Measurements from ENCODE around the gene MORF4L1. TPM values are rescaled to one million over a fixed set of nuclear protein-coding genes. Genes with fewer than 3 reads are reported as not detected.
"Not testable (repeated sequence)": the region's sequence is repeated elsewhere in the genome, so short reads cannot be mapped to it uniquely, and the experiment has no call there.

MORF4L1 gene
- 1,000 to 10,000 TPM in 1 of 12 donors, 100 to 1,000 TPM in 11; 499 to 3,380 (median 596) TPM for polyA plus RNA-seq (ENCODE audit: insufficient read length in 12 of 12)
- long read RNA-seq, donor 1, transcript MORF4L1-203 (12 exons, 1,880 nt) = major isoform, 98 of 224 reads
- long read RNA-seq, donor 1, transcript MORF4L1-216 (5 exons, 448 nt) = minor isoform, 40 of 224 reads
- long read RNA-seq, donor 1, partial matches to known transcripts = 73 of 224 reads
- long read RNA-seq, donor 1, other reads (novel, unspliced or antisense) = 5 of 224 reads
- long read RNA-seq, donor 2, transcript MORF4L1-204 (4 exons, 591 nt) = minor isoform, 6 of 345 reads
- long read RNA-seq, donor 2, transcript MORF4L1-216 (5 exons, 448 nt) = minor isoform, 58 of 345 reads
- long read RNA-seq, donor 2, transcript MORF4L1-203 (12 exons, 1,880 nt) = major isoform, 163 of 345 reads
- long read RNA-seq, donor 2, transcript MORF4L1-206 (6 exons, 1,074 nt) = minor isoform, 6 of 345 reads
- long read RNA-seq, donor 2, partial matches to known transcripts = 78 of 345 reads
- long read RNA-seq, donor 2, other reads (novel, unspliced or antisense) = 30 of 345 reads
- long read RNA-seq, donor 3, transcript MORF4L1-203 (12 exons, 1,880 nt) = major isoform, 57 of 111 reads
- long read RNA-seq, donor 3, transcript MORF4L1-216 (5 exons, 448 nt) = minor isoform, 27 of 111 reads
- long read RNA-seq, donor 3, partial matches to known transcripts = 18 of 111 reads
- long read RNA-seq, donor 3, other reads (novel, unspliced or antisense) = 5 of 111 reads
- long read RNA-seq, donor 4, transcript MORF4L1-203 (12 exons, 1,880 nt) = major isoform, 37 of 64 reads
- long read RNA-seq, donor 4, transcript MORF4L1-216 (5 exons, 448 nt) = minor isoform, 23 of 64 reads
- long read RNA-seq, donor 4, partial matches to known transcripts = 0 of 64 reads
- long read RNA-seq, donor 4, other reads (novel, unspliced or antisense) = 0 of 64 reads
- long read RNA-seq, donor 5, transcript MORF4L1-203 (12 exons, 1,880 nt) = major isoform, 213 of 361 reads
- long read RNA-seq, donor 5, transcript MORF4L1-216 (5 exons, 448 nt) = minor isoform, 44 of 361 reads
- long read RNA-seq, donor 5, transcript MORF4L1-201 (13 exons, 2,359 nt) = minor isoform, 6 of 361 reads
- long read RNA-seq, donor 5, partial matches to known transcripts = 76 of 361 reads
- long read RNA-seq, donor 5, other reads (novel, unspliced or antisense) = 14 of 361 reads
- long read RNA-seq, donor 6, transcript MORF4L1-203 (12 exons, 1,880 nt) = major isoform, 45 of 101 reads
- long read RNA-seq, donor 6, transcript MORF4L1-216 (5 exons, 448 nt) = minor isoform, 23 of 101 reads
- long read RNA-seq, donor 6, partial matches to known transcripts = 30 of 101 reads
- long read RNA-seq, donor 6, other reads (novel, unspliced or antisense) = 0 of 101 reads
- long read RNA-seq, donor 7, transcript MORF4L1-203 (12 exons, 1,880 nt) = major isoform, 56 of 79 reads
- long read RNA-seq, donor 7, transcript MORF4L1-216 (5 exons, 448 nt) = minor isoform, 6 of 79 reads
- long read RNA-seq, donor 7, partial matches to known transcripts = 12 of 79 reads
- long read RNA-seq, donor 7, other reads (novel, unspliced or antisense) = 0 of 79 reads
- long read RNA-seq, donor 8, transcript MORF4L1-203 (12 exons, 1,880 nt) = major isoform, 139 of 247 reads
- long read RNA-seq, donor 8, transcript MORF4L1-216 (5 exons, 448 nt) = minor isoform, 24 of 247 reads
- long read RNA-seq, donor 8, partial matches to known transcripts = 65 of 247 reads
- long read RNA-seq, donor 8, other reads (novel, unspliced or antisense) = 11 of 247 reads
- long read RNA-seq, donor 9, transcript MORF4L1-216 (5 exons, 448 nt) = minor isoform, 10 of 301 reads
- long read RNA-seq, donor 9, transcript MORF4L1-203 (12 exons, 1,880 nt) = major isoform, 82 of 301 reads
- long read RNA-seq, donor 9, partial matches to known transcripts = 205 of 301 reads
- long read RNA-seq, donor 9, other reads (novel, unspliced or antisense) = 0 of 301 reads
- long read RNA-seq, donor 10, transcript MORF4L1-216 (5 exons, 448 nt) = minor isoform, 14 of 163 reads
- long read RNA-seq, donor 10, transcript MORF4L1-203 (12 exons, 1,880 nt) = major isoform, 108 of 163 reads
- long read RNA-seq, donor 10, partial matches to known transcripts = 36 of 163 reads
- long read RNA-seq, donor 10, other reads (novel, unspliced or antisense) = 0 of 163 reads
- long read RNA-seq, donor 11, transcript MORF4L1-203 (12 exons, 1,880 nt) = major isoform, 170 of 680 reads
- long read RNA-seq, donor 11, transcript MORF4L1-216 (5 exons, 448 nt) = minor isoform, 23 of 680 reads
- long read RNA-seq, donor 11, partial matches to known transcripts = 464 of 680 reads
- long read RNA-seq, donor 11, other reads (novel, unspliced or antisense) = 14 of 680 reads

DNA sequence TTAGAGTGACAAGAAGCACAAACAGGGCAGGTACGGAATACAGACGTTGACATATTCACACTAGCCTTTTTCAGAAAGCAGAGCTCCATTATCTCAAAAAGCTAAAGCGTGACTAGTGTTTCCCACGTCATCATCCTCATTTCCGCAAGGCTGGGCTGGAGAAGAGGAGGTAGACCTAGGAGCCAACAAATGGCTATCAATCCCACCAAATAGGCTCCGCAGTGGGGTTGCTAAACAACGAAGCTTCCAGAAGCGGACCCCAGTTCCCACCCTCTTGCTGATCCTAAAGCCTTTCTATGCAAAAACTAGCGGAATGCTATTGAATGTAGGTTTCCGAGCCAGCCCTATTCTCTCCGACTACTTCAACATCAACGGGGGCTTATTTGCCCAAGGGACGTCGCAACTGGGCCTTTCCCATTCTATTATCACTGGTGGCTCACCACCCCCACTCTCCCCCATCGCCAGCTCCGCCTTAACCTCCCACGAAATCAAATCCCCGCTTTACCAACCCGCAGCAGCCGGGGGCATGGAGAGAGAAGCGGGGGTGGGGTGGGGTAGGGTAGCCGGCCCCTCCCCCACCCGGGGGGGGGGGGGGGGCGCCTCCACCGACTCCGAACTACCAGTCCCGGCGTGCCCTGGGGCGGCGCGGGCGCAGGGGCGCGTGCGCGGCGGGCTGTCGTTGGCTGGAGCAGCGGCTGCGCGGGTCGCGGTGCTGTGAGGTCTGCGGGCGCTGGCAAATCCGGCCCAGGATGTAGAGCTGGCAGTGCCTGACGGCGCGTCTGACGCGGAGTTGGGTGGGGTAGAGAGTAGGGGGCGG is at the start of gene MORF4L1:
Gene MORF4L1 (plus strand): TSS at position 736 of the 817 bp plus-strand sequence. CDS start 128 bp downstream, outside the sequence.
- DNase-seq = peak; percentile 95

DNA sequence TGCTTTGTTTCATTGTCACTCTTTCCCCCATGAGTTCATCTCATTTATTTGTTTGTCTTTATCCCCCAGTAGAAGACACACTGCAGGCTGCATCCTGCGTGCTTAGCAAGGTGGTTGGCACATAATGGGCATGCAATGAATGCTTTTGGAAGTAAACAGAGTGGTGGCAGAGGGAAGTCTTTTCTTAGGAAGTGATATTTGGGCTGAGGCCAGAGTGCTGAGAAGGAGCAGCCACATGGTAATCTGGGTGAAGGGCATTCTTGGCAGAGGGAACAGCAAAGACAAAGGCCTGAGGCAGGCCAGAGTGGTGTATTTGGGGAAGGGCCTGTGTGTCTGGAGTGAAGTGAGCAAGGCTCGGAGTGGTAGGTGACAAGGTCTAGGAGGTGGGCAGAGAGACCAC is 43.8 kb upstream of the MORF4L1 start:
- DNase-seq = no peak

GRCh38 chr15:78830514-78831228 is 42.0 kb upstream of the MORF4L1 start:
- no peak for DNase-seq

GRCh38 chr15:78831229-78832207 is 41.2 kb upstream of the MORF4L1 start:
- no peak for DNase-seq

- DNase-seq = no peak
Observed at GRCh38 chr15:78836333-78836732, 36.4 kb upstream of the MORF4L1 start.

- DNase-seq = no peak
Observed at GRCh38 chr15:78837131-78837530, 35.6 kb upstream of the MORF4L1 start.

DNA sequence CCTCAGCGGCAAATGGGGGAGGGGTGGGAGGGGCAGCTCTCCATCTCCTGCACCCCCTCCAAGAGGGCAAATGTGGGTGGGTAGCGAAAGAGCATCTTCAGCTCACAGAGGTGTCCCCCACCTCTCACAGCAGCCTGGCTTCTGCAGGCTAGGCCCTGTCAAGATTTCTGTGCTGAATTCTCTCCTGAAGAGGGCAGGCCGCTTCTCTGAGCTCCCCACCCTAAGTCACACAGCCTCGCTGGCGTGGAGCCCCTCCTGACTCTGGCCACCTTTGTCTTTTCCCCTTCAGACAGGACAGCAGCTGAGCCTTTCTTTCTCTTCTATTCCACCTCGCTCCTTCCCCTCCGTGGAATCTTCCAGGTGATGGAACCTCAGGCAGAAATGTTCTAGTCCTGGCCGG is 35.1 kb upstream of the MORF4L1 start:
- DNase-seq = no peak

- peak; percentile 72 for DNase-seq
Observed at GRCh38 chr15:78838489-78838888, 34.2 kb upstream of the MORF4L1 start.

- not testable (repeated sequence) for DNase-seq
Observed at GRCh38 chr15:78839151-78839550, 33.5 kb upstream of the MORF4L1 start.

DNA sequence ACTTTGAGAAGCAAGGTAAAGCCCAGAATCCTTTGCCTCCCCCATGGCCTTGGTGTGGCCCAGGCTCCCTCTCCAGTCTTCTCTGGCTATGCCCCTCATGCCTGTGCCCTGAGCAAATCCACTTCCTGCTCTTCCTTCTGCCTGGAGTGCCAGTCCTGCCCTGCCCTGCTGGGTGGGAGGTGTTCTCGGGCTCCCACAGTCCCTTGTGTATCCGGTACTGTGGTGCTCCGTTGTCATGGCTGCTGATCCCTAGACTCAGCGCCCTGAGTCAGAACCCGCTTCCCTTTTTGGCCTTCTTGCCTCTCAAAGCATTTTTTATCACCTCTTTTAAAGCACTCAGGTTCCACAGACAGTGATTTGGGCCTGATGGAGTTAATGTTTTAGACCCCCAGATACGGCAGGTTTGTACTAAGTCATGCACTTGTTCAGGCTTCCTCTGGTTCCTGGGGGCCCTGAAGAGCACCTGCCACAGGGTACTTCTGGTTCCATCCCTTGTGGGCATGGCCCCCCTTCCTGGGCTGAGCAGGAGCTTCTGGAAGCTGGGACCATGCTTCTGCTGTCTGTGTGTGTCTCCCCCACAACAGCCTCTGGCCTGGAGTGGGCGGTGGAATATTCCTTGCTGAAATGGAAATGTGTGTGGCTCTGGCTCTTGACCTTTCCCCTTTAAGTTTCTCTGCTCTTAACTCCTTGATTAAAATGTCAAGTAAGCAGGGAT is 31.9 kb upstream of the MORF4L1 start:
- DNase-seq = no peak

- no peak for DNase-seq
Observed at GRCh38 chr15:78841376-78841706, 31.3 kb upstream of the MORF4L1 start.

DNA sequence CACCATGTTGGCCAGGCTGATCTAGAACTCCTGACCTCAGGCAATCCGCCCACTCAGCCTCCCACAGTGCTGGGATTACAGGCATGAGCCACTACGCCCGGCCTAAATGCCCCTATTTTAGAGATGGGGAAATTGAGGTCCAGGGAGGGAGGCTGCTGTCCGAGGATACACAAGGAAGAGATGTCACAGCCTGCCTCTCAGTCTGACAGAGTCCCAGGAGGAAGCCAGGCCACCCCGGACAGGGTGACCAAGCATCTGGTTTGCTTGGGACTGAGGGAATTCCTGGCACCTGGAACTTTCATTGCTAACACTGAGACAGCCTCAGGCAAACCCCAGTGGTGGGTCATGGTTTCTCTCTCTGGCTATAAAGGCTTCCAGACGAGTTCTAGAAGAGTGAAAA is 30.8 kb upstream of the MORF4L1 start:
- DNase-seq = no peak

DNA sequence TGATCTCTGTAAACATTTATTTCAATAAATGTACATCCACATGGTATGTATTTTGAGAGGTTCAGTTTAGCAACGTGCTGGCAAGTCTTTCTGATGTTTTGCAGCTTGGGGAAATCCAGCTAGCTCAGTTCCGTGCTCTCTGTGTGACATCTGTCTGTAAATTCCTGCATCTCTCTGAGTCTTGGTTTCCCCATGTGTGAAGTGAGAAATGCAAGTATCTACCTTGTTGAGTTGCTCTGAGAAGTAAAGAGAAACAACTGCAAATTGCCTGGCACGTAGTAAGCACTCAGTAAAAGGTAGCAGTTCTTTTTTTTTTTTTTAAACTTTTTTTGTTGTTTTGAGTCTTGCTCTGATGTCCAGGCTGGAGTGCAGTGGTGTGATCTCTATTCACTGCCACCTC is 30.2 kb upstream of the MORF4L1 start:
- DNase-seq = no peak

GRCh38 chr15:78846906-78847305 is 25.8 kb upstream of the MORF4L1 start:
- DNase-seq = not testable (repeated sequence)

GRCh38 chr15:78847387-78847906 is 25.2 kb upstream of the MORF4L1 start:
- DNase-seq = not testable (repeated sequence)

GRCh38 chr15:78850352-78850751 is 22.3 kb upstream of the MORF4L1 start:
- DNase-seq = no peak

Data from muscle of arm (tissue), 14 donors.